GM21529 (cell line): ENCODE measurements around the gene GPR143.

Experiments
- ATAC-seq: cut with Tn5 transposase; IDR thresholded peaks from one replicate; pipeline ENCODE4 v1.9.1; 2021; ENCODE audit not compliant: unreplicated experiment

GPR143 gene

GRCh38 chrX:9676738-9677097, 88.9 kb downstream of the GPR143 start:
- ATAC-seq: no peak

GRCh38 chrX:9676306-9676705, 89.3 kb downstream of the GPR143 start:
- no peak for ATAC-seq
